OCI-LY1 (cell line): Measurements from ENCODE around the gene DPF1.

ENCODE experiments used
- EZH2 ChIP-seq: fragments of 200-600 bp; sonication (generic), shearing (Covaris generic); IDR thresholded peaks from 2 replicates; pipeline ENCODE4 v1.8.0; 2017; ENCODE audit warnings: borderline replicate concordance, mixed run types, mild to moderate bottlenecking, antibody characterized with exemption, low read length, moderate library complexity, mixed read lengths
- TF ChIP-seq, protein P1 (sequence below): fragments of 200-600 bp; sonication (generic), shearing (Covaris generic); IDR thresholded peaks from 2 replicates; pipeline ENCODE4 v1.5.1; 2017; ENCODE audit warnings: mild to moderate bottlenecking, antibody characterized with exemption, low read length, moderate library complexity, mixed read lengths

DNA sequence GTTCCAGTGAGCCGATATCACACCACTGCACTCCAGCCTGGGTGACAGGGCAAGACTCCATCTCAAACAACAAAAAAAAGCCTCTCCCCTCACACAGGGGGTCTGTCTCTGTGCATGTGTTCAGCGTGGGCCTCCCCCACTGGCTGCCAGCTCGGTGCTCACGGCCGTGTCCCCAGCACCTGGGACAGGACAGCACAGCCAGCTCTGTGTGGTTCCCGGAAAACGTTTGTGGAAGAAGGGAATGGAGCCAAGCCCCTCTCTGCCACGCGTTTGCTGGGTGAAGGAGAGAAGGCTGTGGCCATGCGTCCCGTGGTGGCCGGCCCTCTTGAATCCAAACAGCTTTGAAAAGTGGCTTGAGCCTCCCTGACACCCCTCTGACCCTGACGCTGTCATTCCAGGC lies 32.3 kb downstream of the DPF1 start:
- TF ChIP-seq, protein P1, sequence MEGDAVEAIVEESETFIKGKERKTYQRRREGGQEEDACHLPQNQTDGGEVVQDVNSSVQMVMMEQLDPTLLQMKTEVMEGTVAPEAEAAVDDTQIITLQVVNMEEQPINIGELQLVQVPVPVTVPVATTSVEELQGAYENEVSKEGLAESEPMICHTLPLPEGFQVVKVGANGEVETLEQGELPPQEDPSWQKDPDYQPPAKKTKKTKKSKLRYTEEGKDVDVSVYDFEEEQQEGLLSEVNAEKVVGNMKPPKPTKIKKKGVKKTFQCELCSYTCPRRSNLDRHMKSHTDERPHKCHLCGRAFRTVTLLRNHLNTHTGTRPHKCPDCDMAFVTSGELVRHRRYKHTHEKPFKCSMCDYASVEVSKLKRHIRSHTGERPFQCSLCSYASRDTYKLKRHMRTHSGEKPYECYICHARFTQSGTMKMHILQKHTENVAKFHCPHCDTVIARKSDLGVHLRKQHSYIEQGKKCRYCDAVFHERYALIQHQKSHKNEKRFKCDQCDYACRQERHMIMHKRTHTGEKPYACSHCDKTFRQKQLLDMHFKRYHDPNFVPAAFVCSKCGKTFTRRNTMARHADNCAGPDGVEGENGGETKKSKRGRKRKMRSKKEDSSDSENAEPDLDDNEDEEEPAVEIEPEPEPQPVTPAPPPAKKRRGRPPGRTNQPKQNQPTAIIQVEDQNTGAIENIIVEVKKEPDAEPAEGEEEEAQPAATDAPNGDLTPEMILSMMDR = no peak
- TF ChIP-seq EZH2 = no peak
